GM18505 (cell line): ENCODE results near the gene ELK3.

Experiments
- ATAC-seq: cut with Tn5 transposase; IDR thresholded peaks from one replicate; pipeline ENCODE4 v1.9.1; 2021; ENCODE audit not compliant: unreplicated experiment
- POLR2A ChIP-seq: IDR thresholded peaks from 4 replicates; pipeline ENCODE4 v1.6.1; 2011; ENCODE audit warnings: borderline replicate concordance; ENCODE audit not compliant: insufficient read depth, insufficient read length; ENCODE audit errors: extremely low read depth

Gene ELK3

DNA sequence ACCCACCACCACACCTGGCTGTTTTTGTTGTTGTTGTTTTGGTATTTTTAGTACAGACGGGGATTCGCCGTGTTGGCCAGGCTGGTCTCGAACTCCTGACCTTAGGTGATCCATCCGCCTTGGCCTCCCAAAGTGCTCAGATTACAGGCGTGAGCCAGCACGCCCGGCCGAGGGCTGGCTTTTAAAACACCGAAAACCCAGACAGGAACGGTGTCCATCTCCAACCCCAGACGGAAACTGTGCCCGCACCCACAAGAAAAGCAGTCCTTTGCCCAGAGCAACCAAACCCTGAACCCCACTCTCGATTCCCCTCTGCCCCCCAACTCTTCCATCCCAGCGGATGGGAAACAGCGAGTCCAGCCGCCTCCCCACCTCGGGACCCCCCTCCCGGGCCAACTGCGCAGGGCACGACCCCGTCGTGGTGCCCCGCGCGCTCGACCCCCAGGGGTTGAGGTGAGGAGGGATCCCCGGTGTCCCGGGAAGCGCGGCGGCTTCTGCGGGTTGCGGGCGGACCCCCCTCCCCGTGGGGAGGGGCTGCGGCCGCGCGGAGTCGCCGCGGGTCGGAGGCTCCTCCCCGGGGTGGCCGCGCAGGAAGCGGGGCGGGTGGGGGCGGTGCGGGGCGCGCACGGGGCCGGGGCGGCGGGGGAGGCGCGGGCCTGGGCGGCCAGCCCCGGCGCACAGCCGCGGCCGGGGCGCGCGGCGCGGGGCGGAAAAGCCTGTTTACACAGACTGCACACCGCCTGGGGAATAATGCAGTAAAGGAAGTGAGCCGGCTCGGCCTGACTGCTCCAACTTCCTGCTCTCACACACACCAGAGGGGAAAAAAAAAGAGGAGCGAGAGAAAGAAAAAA, at the start of gene ELK3:
Gene ELK3 (plus strand): TSS at position 651 of the 851 bp plus-strand sequence.
- ATAC-seq, result peak; percentile 49
- TF ChIP-seq POLR2A, result no peak

GRCh38 chr12:96146747-96147146, 47.4 kb upstream of the ELK3 start:
- no peak for ATAC-seq
- TF ChIP-seq POLR2A, result no peak

- no peak for TF ChIP-seq POLR2A
- ATAC-seq, result no peak
Measured at GRCh38 chr12:96150442-96150841, 43.7 kb upstream of the ELK3 start.

DNA sequence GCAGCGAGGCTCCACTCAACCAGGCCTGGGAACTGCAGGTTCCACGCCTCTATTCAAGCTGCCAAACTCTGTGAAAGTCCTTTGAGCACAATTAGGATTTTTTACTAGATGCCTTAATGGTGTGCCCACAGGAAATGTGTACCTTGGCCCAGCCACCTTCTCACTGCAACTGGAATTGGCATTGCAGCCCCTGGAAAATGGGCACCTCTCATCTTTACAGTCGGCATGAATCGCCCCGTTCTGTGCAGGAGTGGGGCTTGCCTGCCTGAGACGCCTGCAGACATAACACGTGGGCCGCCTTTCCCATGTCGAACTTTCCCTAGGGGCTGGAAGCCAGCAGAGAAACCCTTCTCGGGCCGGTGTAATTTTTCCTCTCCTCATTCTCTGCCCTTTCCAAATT, 42.0 kb upstream of the ELK3 start:
- TF ChIP-seq POLR2A, result no peak
- no peak for ATAC-seq

DNA sequence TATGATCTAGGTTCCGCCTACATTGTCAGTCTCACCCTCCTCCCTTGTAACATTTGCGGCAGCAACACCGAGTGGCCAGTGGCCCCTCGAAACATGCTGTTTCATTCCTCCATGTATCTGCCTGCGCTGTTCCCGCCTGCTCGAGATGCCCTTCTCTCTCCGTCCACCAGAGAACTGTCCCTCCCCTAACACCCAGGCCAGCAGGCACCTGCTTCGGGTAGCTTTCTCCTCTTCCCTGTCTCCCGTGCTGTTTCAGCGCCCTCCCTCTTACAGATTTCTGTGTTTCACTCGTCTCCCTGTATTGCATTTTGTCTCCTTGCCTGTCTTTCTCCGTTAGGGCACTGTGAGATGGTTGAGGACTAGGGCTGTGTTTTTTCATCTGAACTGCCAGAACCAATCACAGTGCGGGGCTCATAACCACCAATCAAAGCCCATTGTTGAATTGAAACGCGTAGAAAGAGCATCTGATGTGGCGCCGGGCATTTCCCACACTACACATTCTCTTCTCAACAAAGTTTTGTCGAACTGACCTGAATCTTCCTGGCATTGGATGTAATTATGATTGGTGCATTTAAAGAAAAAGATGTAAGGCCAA, 40.9 kb upstream of the ELK3 start:
- TF ChIP-seq POLR2A, result no peak
- no peak for ATAC-seq

GRCh38 chr12:96155181-96155580, 39.0 kb upstream of the ELK3 start:
- TF ChIP-seq POLR2A, result no peak
- ATAC-seq, result no peak

DNA sequence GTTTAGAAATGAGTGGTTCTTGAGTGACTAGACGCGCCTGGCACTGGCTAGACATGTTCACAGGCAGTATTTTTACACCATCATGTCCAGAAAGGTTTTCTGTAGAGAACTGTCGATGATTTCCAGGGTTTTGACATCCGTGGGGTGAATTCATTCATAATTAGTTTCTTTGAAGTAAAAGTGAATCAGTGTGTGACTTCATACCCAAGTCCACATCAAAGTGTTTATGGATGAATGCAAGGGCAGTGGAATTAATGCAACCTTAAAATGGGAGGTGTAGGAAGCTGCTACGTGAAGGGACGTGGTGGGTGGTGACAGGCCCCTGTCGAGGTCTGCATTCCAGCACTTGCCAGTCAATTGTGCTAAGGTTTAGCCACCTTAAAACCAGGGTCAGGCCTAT, 38.4 kb upstream of the ELK3 start:
- TF ChIP-seq POLR2A, result no peak
- no peak for ATAC-seq

- TF ChIP-seq POLR2A, result no peak
- no peak for ATAC-seq
Measured at GRCh38 chr12:96156211-96156610, 38.0 kb upstream of the ELK3 start.

GRCh38 chr12:96157427-96157826, 36.7 kb upstream of the ELK3 start:
- no peak for TF ChIP-seq POLR2A
- no peak for ATAC-seq

DNA sequence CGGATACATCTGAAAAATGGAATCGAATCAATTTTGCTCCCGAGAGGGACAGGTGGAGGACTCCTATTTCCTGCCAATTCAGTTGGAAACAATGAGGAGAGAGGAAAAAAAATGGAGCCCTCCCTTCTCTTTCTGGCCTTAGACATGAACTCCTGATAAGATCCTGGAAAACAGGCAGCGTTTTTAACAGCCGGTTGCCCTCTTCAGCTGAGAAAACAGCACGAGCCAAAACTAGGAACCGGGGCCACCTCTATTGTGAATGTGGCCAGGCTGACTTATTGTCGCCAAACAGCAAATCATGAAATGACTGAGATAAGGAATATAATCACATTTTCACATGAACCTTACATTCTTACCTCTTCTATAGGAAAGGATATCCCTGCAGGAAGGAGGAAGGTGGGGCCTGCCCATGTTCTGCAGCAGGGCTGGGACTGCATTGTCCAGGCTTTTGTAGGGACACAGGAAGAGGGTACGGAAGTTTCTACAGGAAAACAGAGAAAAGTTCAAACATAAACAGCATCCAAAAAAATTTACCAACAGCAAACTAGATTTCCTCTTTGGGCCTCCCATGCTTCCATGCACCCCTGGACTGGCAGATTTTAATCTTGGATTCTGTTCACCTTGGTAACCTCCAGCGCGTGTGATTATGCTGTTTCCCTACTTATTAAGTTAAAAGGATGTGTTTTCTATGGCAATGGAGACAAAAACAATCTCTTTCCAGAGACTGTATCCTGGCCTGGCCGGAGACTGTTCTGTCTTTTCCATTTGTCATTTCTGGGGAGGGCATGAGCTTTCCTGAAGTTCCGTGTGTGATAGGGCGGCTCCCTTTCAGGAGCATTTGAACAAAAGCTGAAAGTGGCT, 29.0 kb upstream of the ELK3 start:
- no peak for TF ChIP-seq POLR2A
- no peak for ATAC-seq

GRCh38 chr12:96166765-96167164, 27.4 kb upstream of the ELK3 start:
- no peak for TF ChIP-seq POLR2A
- no peak for ATAC-seq

DNA sequence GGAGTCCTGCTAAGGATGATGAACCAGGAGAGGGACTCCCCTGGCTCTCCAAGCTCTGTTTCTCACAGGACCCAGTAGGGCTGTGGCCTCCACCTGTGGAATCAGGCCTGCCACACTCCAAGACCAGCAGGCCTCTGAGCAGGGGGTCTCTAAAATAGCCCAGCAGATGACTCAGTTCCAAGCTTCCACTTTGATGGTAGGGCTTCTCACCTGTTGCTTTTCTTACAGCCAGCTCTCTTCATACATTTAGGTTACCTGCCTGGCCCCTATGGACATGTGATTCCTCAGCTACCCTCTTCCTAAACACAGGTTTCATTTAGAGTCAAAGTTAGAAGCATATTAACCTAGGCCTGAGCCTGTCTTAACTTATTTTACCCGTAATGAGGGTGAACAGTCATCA, 26.7 kb upstream of the ELK3 start:
- ATAC-seq, result no peak
- TF ChIP-seq POLR2A, result no peak

GRCh38 chr12:96170328-96170727, 23.8 kb upstream of the ELK3 start:
- no peak for ATAC-seq
- TF ChIP-seq POLR2A, result no peak
